AG08396 (cell line): ENCODE results near the gene SUN2.

Experiments used
- DNase-seq: peaks from one replicate; pipeline ENCODE4 v3.0.0; 2012; ENCODE audit warnings: low spot score, mixed read lengths

The SUN2 gene

GRCh38 chr22:38734421-38735100, 21.2 kb downstream of the SUN2 start:
- no peak for DNase-seq

GRCh38 chr22:38733724-38734381, 21.9 kb downstream of the SUN2 start:
- DNase-seq: peak; percentile 61

GRCh38 chr22:38733329-38733723, 22.5 kb downstream of the SUN2 start:
- DNase-seq: peak; percentile 59

DNA sequence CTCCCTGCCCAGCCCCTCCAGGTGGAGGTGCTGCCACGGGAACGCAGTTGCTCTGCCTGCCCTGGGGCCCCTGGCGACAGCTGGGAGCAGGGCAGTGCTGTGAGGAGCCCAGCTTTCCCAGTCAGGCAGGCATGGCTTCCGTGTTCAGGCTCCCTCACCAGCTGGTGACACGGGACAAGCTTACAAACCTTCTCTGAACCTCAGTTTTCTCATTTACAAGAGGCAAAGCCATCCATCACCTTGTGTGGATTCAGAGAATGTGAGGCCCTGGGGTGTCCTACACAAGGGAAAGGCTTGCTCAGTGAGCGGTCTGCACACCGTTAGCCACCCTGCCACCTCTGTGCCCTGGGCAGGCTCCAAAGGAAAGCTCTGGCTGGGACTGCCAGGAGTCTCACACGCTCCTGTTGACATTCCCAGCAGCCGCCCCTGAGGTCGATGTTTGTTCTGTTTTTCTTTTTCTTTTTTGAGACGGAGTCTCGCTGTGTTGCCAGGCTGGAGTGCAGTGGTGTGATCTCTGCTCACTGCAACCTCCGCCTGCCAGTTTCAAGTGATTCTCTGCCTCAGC, 23.5 kb downstream of the SUN2 start:
- no peak for DNase-seq

GRCh38 chr22:38731703-38732161, 24.1 kb downstream of the SUN2 start:
- DNase-seq: no peak

- DNase-seq: no peak
Measured at GRCh38 chr22:38730411-38730871, 25.4 kb downstream of the SUN2 start.

DNA sequence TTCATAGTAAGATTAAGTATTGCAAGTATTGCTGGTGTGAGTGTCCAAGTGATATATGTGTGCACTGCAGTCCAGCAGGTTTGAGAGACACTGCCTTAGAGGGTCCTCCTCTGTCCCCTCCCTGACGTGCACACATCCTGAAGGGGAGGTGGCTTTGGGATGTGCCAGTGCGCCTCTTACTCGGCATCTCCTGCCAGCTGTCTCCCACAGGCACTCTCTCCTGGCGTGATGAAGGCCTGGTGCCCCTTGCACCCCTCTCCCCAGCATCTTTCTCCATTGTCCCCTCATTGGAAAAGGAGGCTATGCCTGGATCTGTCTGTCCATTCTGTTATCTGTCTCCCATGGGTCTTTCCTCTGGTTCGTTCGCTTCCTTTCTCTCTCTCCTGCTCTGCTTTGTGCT, 25.9 kb downstream of the SUN2 start:
- DNase-seq: no peak

- no peak for DNase-seq
Measured at GRCh38 chr22:38728871-38729796, 26.7 kb downstream of the SUN2 start.

- DNase-seq: no peak
Measured at GRCh38 chr22:38727530-38728451, 28.0 kb downstream of the SUN2 start.

DNA sequence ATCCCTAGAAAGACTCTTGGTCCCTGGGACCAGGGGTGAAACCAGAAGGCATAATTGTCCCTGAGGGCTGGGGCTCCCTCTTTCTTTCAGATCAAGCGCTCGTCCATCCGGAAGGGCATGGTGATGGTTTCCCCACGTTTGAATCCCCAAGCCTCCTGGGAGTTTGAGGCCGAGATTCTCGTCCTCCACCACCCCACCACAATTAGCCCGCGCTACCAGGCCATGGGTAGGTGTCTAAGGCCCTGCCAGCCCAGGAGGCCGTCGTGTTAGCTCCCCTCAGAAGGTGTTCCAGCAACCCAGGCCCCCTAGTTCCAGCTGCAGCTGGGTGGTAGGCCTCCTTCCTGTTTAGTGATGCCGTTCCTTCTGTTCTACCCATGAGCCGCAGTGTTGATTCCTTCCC, 28.7 kb downstream of the SUN2 start:
- no peak for DNase-seq

DNA sequence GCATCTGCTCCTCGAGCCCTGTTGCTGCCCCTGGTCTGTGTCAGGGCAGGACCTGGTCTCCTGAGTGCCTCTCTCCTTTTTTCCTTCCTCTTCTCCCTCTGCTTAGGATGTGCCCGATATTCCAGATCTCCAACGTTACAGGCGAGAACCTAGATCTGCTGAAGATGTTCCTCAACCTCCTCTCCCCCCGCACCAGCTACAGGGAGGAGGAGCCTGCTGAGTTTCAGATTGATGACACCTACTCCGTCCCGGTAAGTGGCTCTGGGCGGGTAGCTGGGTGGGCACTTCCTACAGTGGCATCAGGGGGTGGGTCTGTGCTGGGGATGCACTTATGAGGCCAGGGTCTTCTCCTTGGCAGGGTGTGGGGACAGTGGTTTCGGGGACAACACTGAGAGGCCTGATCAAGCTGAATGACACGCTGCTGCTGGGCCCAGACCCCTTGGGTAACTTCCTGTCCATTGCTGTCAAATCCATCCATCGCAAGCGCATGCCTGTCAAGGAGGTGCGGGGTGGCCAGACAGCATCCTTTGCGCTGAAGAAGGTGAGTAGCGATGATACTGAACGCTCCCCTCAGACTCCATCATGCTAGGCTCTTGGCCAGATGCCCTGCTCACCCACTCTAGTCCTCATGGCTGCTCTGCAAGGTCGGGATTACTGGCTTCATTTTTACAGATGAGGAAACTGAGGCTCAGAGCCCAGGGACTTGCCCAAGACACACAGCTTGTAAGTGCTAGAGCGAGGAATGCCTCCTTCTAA, 29.7 kb downstream of the SUN2 start:
- DNase-seq: no peak

DNA sequence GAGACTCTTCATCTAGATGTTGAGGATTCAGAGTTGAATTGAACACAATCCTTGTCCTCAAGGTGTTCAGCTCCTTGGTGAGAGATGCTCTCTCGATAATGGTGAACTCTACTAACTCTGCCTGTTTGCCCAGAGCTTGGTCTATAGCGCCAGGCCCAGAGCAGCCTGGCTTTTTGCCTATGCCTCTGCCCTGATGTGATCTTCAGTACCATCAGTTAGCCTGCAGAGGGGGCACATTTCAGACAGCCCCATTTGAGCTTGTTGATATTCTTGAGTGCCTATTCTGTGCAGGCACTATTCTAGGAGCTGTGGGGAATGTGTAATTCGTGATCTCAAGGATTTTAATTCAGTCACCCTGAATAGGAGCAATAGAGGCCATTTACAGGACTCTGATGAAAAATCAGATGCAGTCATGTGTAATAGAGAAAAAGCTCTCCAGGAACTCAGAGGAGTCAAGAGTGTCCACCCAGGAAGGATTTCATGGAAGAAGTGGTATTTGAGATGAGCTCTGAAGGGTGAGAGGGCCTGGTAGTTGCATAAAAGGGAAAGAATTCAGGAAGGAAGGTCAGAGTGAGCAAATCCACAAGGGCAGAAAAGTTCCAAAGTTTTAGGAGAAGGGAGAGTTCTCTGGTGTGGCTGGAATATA, 30.7 kb downstream of the SUN2 start:
- DNase-seq: peak; percentile 56

DNA sequence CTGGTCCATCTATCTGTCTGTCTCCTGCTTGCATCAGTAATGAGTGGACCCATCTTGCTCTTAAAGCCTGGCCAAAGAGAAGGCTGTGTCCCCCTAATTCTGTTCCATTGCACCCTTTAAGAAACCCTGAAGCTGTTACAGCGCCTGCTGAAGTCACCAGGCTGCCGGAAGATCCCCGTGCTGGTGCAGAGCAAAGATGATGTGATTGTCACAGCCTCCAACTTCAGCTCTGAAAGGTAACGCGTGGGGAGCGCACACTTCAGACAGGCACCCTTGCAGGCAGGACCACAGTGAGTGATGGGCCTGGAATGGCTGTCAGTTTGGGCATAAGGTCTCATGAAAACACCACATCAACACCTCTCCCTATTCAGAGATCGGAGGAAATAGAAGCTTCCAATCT, 31.6 kb downstream of the SUN2 start:
- no peak for DNase-seq

DNA sequence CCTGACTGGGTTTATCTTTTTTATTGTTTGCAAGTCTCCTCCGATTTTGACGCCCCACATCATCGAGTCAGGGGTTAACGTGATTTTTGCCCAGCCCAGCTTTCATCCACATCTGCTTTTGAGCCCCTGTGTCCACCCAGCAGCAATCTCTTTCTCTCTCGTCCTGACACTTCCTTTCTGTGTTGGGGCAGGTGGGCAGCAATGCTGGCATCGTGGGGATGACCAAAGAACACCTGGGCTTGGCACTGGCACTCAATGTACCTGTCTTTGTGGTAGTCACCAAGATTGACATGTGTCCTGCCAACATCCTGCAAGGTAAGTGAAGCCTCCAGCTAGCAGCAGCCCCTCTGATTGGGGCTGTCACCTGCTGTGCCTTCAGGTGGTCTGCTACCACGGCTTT, 34.2 kb downstream of the SUN2 start:
- DNase-seq: no peak

GRCh38 chr22:38720350-38720749, 35.4 kb downstream of the SUN2 start:
- DNase-seq: no peak

GRCh38 chr22:38719196-38719595, 36.6 kb downstream of the SUN2 start:
- no peak for DNase-seq

DNA sequence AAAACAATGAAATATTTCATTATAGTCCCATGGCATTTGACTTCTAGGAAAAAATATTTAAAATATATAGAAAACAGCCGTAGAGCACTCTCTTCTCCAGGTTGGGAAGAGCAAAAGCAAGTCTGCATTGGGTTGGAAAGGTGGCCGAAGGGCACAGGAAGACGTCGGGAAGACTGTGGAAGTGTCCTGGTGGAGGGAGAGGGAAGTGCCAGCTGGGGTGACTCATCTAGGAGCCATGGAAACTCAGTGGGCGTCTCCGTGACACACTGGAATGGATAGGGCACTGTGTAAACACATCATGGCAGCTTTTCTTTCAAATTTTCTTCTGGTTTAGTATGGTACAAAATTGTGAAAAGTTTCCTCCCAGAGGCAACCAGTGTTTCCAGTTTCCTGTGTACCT, 37.4 kb downstream of the SUN2 start:
- DNase-seq: peak; percentile 88

- no peak for DNase-seq
Measured at GRCh38 chr22:38717244-38717643, 38.6 kb downstream of the SUN2 start.

- no peak for DNase-seq
Measured at GRCh38 chr22:38716826-38717225, 39.0 kb downstream of the SUN2 start.

- DNase-seq: no peak
Measured at GRCh38 chr22:38716271-38716670, 39.5 kb downstream of the SUN2 start.
